Measurements from ENCODE around the gene KLB. TPM values are rescaled to one million over a fixed set of nuclear protein-coding genes. Genes with fewer than 3 reads are reported as not detected.

KLB gene
- total RNA-seq, 1 donor from 2014 or later: 0.18 TPM

DNA sequence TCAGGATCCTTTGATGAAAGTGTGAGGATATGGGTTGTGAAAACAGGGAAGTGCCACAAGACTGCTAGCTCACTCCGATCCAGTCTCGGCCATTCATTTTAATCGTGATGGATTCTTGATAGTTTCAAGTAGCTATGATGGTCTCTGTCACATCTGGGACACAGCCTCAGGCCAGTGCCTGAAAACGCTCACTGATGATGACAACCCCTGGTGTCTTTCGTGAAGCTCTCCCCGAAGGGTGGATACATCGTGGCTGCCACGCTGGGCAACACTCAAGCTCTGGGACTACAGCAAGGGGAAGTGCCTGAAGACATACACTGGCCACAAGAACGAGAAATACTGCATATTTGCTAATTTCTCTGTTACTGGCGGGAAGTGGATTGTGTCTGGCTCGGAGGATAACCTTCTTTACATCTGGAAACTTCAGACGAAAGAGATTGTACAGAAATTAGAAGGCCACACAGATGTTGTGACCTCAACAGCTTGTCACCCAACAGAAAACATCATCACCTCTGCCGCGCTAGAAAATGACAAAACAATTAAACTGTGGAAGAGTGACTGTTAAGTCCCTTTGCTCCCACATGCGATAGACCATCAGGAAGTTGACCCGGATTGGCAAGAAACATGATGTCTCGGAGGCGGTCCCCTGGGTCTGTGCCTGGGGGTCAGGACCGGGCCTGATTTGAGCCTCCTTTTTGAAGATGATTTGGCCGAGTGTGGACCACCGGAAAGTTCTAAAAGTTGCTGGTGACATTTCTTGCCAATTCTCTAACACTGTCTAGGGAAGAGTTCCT is 74.4 kb downstream of the KLB start:
- ChIA-PET CTCF (no interaction called here), POLR2A (no interaction called here)
- H3K27ac Mint-ChIP-seq: no peak overlapping the region
- peaks cover 5% of the 10 kb centered on the region for H3K9me3 Mint-ChIP-seq
- no peak for ATAC-seq (ENCODE audit: low read depth)
- H3K4me1 Mint-ChIP-seq: no peaks in the 10 kb centered on the region
- no peak overlapping the region for H3K4me3 Mint-ChIP-seq
- DNase-seq: no peak
- TF ChIP-seq, protein P1, sequence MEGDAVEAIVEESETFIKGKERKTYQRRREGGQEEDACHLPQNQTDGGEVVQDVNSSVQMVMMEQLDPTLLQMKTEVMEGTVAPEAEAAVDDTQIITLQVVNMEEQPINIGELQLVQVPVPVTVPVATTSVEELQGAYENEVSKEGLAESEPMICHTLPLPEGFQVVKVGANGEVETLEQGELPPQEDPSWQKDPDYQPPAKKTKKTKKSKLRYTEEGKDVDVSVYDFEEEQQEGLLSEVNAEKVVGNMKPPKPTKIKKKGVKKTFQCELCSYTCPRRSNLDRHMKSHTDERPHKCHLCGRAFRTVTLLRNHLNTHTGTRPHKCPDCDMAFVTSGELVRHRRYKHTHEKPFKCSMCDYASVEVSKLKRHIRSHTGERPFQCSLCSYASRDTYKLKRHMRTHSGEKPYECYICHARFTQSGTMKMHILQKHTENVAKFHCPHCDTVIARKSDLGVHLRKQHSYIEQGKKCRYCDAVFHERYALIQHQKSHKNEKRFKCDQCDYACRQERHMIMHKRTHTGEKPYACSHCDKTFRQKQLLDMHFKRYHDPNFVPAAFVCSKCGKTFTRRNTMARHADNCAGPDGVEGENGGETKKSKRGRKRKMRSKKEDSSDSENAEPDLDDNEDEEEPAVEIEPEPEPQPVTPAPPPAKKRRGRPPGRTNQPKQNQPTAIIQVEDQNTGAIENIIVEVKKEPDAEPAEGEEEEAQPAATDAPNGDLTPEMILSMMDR (IDR thresholded peaks at IDR 0.05): no peak
- no peaks in the 10 kb centered on the region for H3K27me3 Mint-ChIP-seq
- intact Hi-C loops (cut with micrococcal nuclease): no loop called here
- H3K36me3 Mint-ChIP-seq (ENCODE audit: low read depth): peaks cover 10% of the 10 kb centered on the region

DNA sequence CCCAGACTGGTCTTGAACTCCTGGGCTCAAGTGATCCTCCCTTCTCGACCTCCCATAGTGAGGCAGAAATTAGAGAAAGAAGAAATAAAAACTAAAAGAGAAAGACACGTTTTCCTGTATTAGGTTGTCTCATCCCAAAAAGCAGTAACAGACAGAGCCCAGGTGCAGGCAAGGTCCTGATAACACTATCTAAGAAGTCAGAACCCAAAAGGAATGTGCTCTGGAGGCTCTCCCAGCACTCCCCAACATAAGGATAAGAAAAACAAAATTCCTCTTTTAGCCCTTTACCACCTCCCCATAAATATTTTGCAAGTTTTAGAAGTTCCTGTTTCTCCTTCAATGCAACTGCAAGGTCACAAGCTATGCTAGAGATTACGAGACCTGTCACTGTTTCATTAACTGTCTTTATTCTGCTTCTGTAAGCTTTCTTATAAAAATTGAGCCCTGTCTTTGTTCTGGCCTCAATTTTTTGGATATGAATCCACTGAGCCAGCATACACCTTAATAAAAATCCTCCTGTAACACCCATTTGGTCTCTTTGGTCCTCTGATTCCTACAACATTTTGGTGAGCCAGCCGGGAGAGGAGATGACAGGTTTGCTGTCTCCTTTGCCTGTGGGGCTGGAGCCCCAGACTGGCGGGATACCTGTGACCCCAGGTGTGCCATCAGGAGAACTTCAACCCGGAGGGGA is 78.0 kb downstream of the KLB start:
- H3K4me3 Mint-ChIP-seq: no peak overlapping the region
- H3K27me3 Mint-ChIP-seq: no peaks in the 10 kb centered on the region
- H3K9me3 Mint-ChIP-seq: peaks cover 5% of the 10 kb centered on the region
- no peak overlapping the region for H3K27ac Mint-ChIP-seq
- no peak for DNase-seq
- CTCF ChIA-PET: no interaction called here
- intact Hi-C loops (cut with micrococcal nuclease): no loop called here
- H3K4me1 Mint-ChIP-seq: no peaks in the 10 kb centered on the region
- TF ChIP-seq, protein P1 (IDR thresholded peaks at IDR 0.05): no peak
- POLR2A ChIA-PET: interaction anchor here (0.6 kb wide), 1 partner anchor 22 kb away, joined by 4 read pairs; no protein-coding TSS in a partner anchor
- no peaks in the 10 kb centered on the region for H3K36me3 Mint-ChIP-seq (ENCODE audit: low read depth)
- ATAC-seq (ENCODE audit: low read depth): no peak

DNA sequence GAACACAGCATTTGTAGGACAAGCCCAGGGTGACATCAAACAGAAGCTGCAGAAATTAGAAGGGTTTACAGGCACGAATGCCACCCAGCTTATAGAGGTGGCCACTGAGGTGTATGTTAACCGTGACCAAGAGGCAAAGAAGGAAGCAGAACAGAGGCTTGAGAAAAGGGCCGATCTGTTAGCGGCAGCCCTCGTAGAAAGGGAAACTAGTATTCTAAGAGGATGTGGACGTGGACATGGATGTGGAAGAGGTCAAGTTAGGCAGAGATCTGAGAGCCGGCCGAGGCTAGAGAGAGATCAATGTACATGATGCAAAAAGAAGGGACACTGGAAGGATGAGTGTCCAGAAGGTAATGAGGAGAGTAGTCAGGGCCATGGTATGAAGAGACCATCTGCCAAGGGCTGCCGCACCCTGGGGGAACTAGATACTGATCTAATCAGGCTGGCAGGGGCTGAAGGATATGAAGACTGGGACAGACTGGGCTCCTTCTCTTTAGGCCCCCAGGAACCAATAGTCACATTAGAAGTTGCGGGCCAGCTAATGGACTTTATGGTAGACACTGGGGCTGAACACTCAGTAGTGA is 79.6 kb downstream of the KLB start:
- ChIA-PET POLR2A (no interaction called here), CTCF (no interaction called here)
- no peaks in the 10 kb centered on the region for H3K36me3 Mint-ChIP-seq (ENCODE audit: low read depth)
- ATAC-seq (ENCODE audit: low read depth): no peak
- no peak overlapping the region for H3K27ac Mint-ChIP-seq
- no peaks in the 10 kb centered on the region for H3K4me1 Mint-ChIP-seq
- peaks cover 5% of the 10 kb centered on the region for H3K9me3 Mint-ChIP-seq
- intact Hi-C loops (cut with micrococcal nuclease): no loop called here
- TF ChIP-seq, protein P1 (IDR thresholded peaks at IDR 0.05): no peak
- no peak for DNase-seq
- no peaks in the 10 kb centered on the region for H3K27me3 Mint-ChIP-seq
- no peak overlapping the region for H3K4me3 Mint-ChIP-seq

DNA sequence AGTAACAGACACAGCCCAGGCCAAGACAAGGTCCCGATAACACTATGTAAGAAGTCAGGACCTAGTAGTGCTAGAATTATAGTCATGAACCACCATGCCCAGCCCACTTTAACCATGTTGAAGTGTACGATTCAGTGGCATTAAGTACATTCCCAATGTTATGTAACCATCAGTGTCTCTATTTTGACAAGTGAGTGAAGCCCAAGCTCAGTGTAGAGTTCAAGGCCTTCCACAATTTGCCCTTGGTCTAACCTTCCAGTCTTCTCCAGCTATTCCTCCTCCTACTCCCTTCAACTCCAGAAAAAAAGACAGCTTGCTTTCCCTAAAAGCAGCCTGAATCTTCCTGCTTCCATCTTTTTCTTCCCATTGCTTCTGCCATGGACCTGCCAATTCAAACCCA is 83.6 kb downstream of the KLB start:
- Mint-ChIP-seq H3K9me3 (no peaks in the 10 kb centered on the region), H3K27me3 (no peaks in the 10 kb centered on the region), H3K4me3 (no peak overlapping the region), H3K4me1 (peaks cover 3% of the 10 kb centered on the region), H3K36me3 (ENCODE audit: low read depth) (no peaks in the 10 kb centered on the region), H3K27ac (no peak overlapping the region)
- TF ChIP-seq, protein P1 (IDR thresholded peaks at IDR 0.05): no peak
- ChIA-PET POLR2A (no interaction called here), CTCF (interaction anchor here (1.4 kb wide), 1 partner anchor 20 kb away, joined by 3 read pairs; no protein-coding TSS in a partner anchor)
- DNase-seq (no peak), ATAC-seq (ENCODE audit: low read depth) (no peak)
- intact Hi-C loops (cut with micrococcal nuclease): no loop called here

DNA sequence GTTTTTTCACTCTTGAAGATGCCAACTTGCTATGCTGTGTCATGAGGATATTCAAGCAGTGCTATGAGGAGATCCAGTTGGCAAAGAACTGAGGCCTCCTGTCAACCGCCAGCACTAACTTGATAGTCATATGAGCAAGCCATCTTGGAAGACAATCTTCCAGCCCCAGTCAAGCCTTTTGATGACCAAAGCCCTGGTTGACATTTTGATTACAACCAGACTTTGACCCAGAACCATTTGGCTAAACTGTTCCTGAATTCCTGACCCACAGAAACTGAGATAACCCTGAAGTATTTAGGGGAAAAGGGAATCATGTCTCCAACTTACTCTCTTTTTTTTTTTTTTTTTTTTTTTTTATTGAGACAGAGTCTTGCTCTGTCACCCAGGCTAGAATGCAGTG is 87.6 kb downstream of the KLB start:
- TF ChIP-seq, protein P1 (IDR thresholded peaks at IDR 0.05): no peak
- CTCF ChIA-PET: no interaction called here
- Mint-ChIP-seq H3K27ac (no peak overlapping the region), H3K36me3 (ENCODE audit: low read depth) (peaks cover 9% of the 10 kb centered on the region), H3K9me3 (no peaks in the 10 kb centered on the region), H3K4me1 (peaks cover 3% of the 10 kb centered on the region), H3K27me3 (no peaks in the 10 kb centered on the region), H3K4me3 (no peak overlapping the region)
- no peak for DNase-seq
- intact Hi-C loops (cut with micrococcal nuclease): no loop called here
- POLR2A ChIA-PET: interaction anchor here (0.6 kb wide), 1 partner anchor 940 kb away, joined by 7 read pairs; no protein-coding TSS in a partner anchor
- no peak for ATAC-seq (ENCODE audit: low read depth)

All from activated B cell treated with CpG ODN at 0.5 μM for 24 hours (primary cell).